HepG2 (cell line): ENCODE measurements around the gene ZKSCAN1. TPM values are rescaled to one million over a fixed set of nuclear protein-coding genes. Genes with fewer than 3 reads are reported as not detected.

Source experiments
- ATAC-seq: fragments of 200-7000 bp; cut with Tn5 transposase; 3 replicates; pipeline ENCODE4 v1.9.1; 2020; ENCODE audit warnings: mild to moderate bottlenecking, moderate library complexity
- BruUV-seq: library from RNA; stranded (reverse); fragments of 400-500 nt; replicated peaks from 2 replicates; lab custom pipeline; 2021; lab: Mats Ljungman, UMichigan
- CTCF ChIA-PET: fragments of 300-600 bp; formaldehyde crosslinking; extraction: SDS; loops from one replicate; lab custom pipeline; 2021; ENCODE audit warnings: low total read pairs, inconsistent platforms, low intra/inter-chr PET ratio; lab: Yijun Ruan, JAX
- POLR2A ChIA-PET: fragments of 350-600 bp; sonication (Branson Sonifier 250); formaldehyde crosslinking; loops from one replicate; lab custom pipeline; 2020; ENCODE audit warnings: antibody characterized with exemption, inconsistent platforms; lab: Yijun Ruan, JAX
- DNase-seq: peaks from one replicate; pipeline ENCODE4 v3.0.0-alpha.2; 2015; ENCODE audit warnings: low spot score
- FAIRE-seq: peaks from 3 replicates; lab custom pipeline; 2011; peaks lifted over from hg19 to GRCh38; lab: Jason Lieb, UNC
- H2AFZ ChIP-seq: one replicate; pipeline ENCODE4 v1.6.1; 2011; ENCODE audit warnings: low read length, inconsistent platforms
- H3K27ac ChIP-seq: fragments of 300-600 bp; 3 replicates; pipeline ENCODE4 v1.8.0; 2011; ENCODE audit warnings: mixed run types, mild to moderate bottlenecking, mixed read lengths, low read length, inconsistent platforms; ENCODE audit not compliant: insufficient read depth; ENCODE audit errors: extremely low read length
- H3K27me3 ChIP-seq, 2 experiments: fragments of 200-600 bp in 1 of 2; 2 replicates in 1 of 2; 3 replicates in 1 of 2; pipeline versions ENCODE4 v1.6.0 to v1.8.0; 2011; ENCODE audit warnings: low read length in 2 of 2, mild to moderate bottlenecking in 2 of 2, moderate library complexity in 2 of 2, inconsistent platforms in 1 of 2; ENCODE audit not compliant: insufficient read depth in 2 of 2, control insufficient read depth in 1 of 2
- H3K36me3 ChIP-seq, 2 experiments: fragments of 200-600 bp in 1 of 2; replicated peaks in 1 of 2; 2 replicates in 1 of 2; 3 replicates in 1 of 2; pipeline versions ENCODE4 v1.5.1 to v1.8.0; 2011; ENCODE audit warnings: low read length in 2 of 2, inconsistent platforms in 1 of 2; ENCODE audit not compliant: insufficient read depth in 2 of 2, control insufficient read depth in 1 of 2
- H3K4me1 ChIP-seq: 2 replicates; pipeline ENCODE4 v1.5.1; 2012; ENCODE audit warnings: low read length, inconsistent platforms; ENCODE audit not compliant: insufficient read depth
- H3K4me2 ChIP-seq: 2 replicates; pipeline ENCODE4 v1.6.0; 2011; ENCODE audit warnings: low read depth, low read length, inconsistent platforms
- H3K4me3 ChIP-seq, 3 experiments: fragments of 200-600 bp in 1 of 3; sonication (generic), shearing (Covaris generic) in 1 of 3; replicated peaks in 1 of 3; 2 replicates each; pipeline ENCODE4 v1.5.1; 2011 to 2016; ENCODE audit warnings: low read length in 3 of 3, inconsistent platforms in 2 of 3, low read depth in 2 of 3, mild to moderate bottlenecking in 2 of 3, control low read depth in 1 of 3, mixed read lengths in 1 of 3; ENCODE audit not compliant: insufficient read depth in 1 of 3
- H3K79me2 ChIP-seq: one replicate; pipeline ENCODE4 v1.6.1; 2011; ENCODE audit warnings: low read length, inconsistent platforms; ENCODE audit not compliant: insufficient read depth
- H3K9ac ChIP-seq: 2 replicates; pipeline ENCODE4 v1.6.0; 2011; ENCODE audit warnings: mild to moderate bottlenecking, low read depth, low read length, inconsistent platforms; ENCODE audit not compliant: insufficient read depth
- H3K9me3 ChIP-seq: 2 replicates; pipeline ENCODE4 v1.5.1; 2012; ENCODE audit warnings: mild to moderate bottlenecking, low read length
- H4K20me1 ChIP-seq: 2 replicates; pipeline ENCODE4 v1.6.0; 2011; ENCODE audit warnings: inconsistent platforms, mild to moderate bottlenecking, low read length, moderate library complexity; ENCODE audit not compliant: insufficient read depth
- CC2D1A ChIP-seq: sonication (generic); formaldehyde crosslinking; IDR thresholded peaks from 2 replicates; pipeline ENCODE4 v1.8.1; 2023; ENCODE audit warnings: mild to moderate bottlenecking, missing genetic modification reagents
- CREB1 ChIP-seq, 2 experiments: fragments of 450-650 bp in 1 of 2; IDR thresholded peaks; 2 replicates each; pipeline ENCODE4 v1.6.1; 2016 to 2017; ENCODE audit warnings: control low read depth in 1 of 2, mild to moderate bottlenecking in 1 of 2, missing compliant biosample characterization in 1 of 2, missing genetic modification characterization in 1 of 2
- ETS1 ChIP-seq: sonication (generic); formaldehyde crosslinking; IDR thresholded peaks from 2 replicates; pipeline ENCODE4 v1.4.0; 2020; ENCODE audit warnings: missing genetic modification reagents
- GLI4 ChIP-seq: sonication (generic); formaldehyde crosslinking; IDR thresholded peaks from 2 replicates; pipeline ENCODE4 v1.5.1; 2020; ENCODE audit warnings: missing genetic modification reagents, mild to moderate bottlenecking, moderate library complexity, borderline replicate concordance
- HOXA9 ChIP-seq: sonication (generic); formaldehyde crosslinking; IDR thresholded peaks from 2 replicates; pipeline ENCODE4 v1.8.1; 2022; ENCODE audit warnings: missing genetic modification reagents, mild to moderate bottlenecking, moderate library complexity, borderline replicate concordance
- IRF2 ChIP-seq: IDR thresholded peaks from 2 replicates; pipeline ENCODE4 v1.6.1; 2018; ENCODE audit warnings: missing genetic modification reagents, missing compliant biosample characterization
- KDM5B ChIP-seq: sonication (generic); formaldehyde crosslinking; IDR thresholded peaks from 2 replicates; pipeline ENCODE4 v1.4.0; 2020; ENCODE audit warnings: missing genetic modification reagents, mild to moderate bottlenecking, borderline replicate concordance
- KLF11 ChIP-seq: IDR thresholded peaks from 2 replicates; pipeline ENCODE4 v1.6.1; 2016; ENCODE audit warnings: missing compliant biosample characterization
- LRRFIP1 ChIP-seq: sonication (generic); formaldehyde crosslinking; conservative IDR thresholded peaks from 2 replicates; pipeline ENCODE4 v1.4.0; 2020; ENCODE audit warnings: missing genetic modification reagents
- RFX3 ChIP-seq: IDR thresholded peaks from 2 replicates; pipeline ENCODE4 v1.6.1; 2016; ENCODE audit warnings: missing biosample characterization, missing genetic modification reagents
- SIN3A ChIP-seq: IDR thresholded peaks from 2 replicates; pipeline ENCODE4 v1.6.1; 2011; ENCODE audit warnings: low read depth, mild to moderate bottlenecking, control low read depth, low read length, borderline replicate concordance
- SOX5 ChIP-seq: IDR thresholded peaks from 2 replicates; pipeline ENCODE4 v1.6.1; 2016; ENCODE audit warnings: borderline replicate concordance
- ZBTB2 ChIP-seq: sonication (generic); formaldehyde crosslinking; IDR thresholded peaks from 2 replicates; pipeline ENCODE4 v1.8.0; 2022; ENCODE audit warnings: low read depth, missing genetic modification reagents
- ZKSCAN1 ChIP-seq: fragments of 150-350 bp; IDR thresholded peaks from 2 replicates; pipeline ENCODE4 v1.6.1; 2014; ENCODE audit warnings: low read length
- ZNF331 ChIP-seq: sonication (generic); formaldehyde crosslinking; IDR thresholded peaks from 2 replicates; pipeline ENCODE4 v1.4.0; 2020; ENCODE audit warnings: missing genetic modification reagents
- ZNF691 ChIP-seq: sonication (generic); formaldehyde crosslinking; IDR thresholded peaks from 2 replicates; pipeline ENCODE4 v1.4.0; 2020; ENCODE audit warnings: missing genetic modification reagents, low read depth, mild to moderate bottlenecking, borderline replicate concordance
- WGBS: methylation state at CpG from one replicate; pipeline ENCODE4 v1.1.6; 2017; ENCODE audit warnings: low lambda C conversion rate; 5-methylcytosine and 5-hydroxymethylcytosine counted together
- in situ Hi-C: cut with HindIII; loops from 2 replicates; pipeline ENCODE4 v1.10.0; 2017; ENCODE audit warnings: low pct_unique_long_range_greater_than_20kb; ENCODE audit not compliant: extremely low pct_ligation_motif_present
- intact Hi-C: fragments of 100-400 bp; cut with micrococcal nuclease; formaldehyde crosslinking; loops from one replicate; pipeline ENCODE4 v1.10.0; 2022; ENCODE audit not compliant: unreplicated experiment
- polyA plus RNA-seq, 8 experiments: library from polyadenylated mRNA; depleted of rRNA in 3 of 8; stranded (reverse) in 7 of 8; unstranded in 1 of 8; fragments of >200 nt; fragmentation: Illumina TruSeq in 4 of 8; extraction: Trizol in 4 of 8; gene quantifications; 2 replicates each; pipeline versions ENCODE4 v1.2.1 to v1.2.3, GENCODE V29; 2011 to 2016; ENCODE audit warnings: low read depth in 4 of 8, missing spikeins in 1 of 8, mixed read lengths in 1 of 8; ENCODE audit not compliant: insufficient read depth in 1 of 8
- total RNA-seq, 5 experiments: library from RNA; depleted of rRNA; stranded (reverse); fragments of >200 nt; fragmentation: Illumina TruSeq; extraction: Trizol; gene quantifications; 2 replicates each; pipeline ENCODE4 v1.2.3, GENCODE V29; 2016; ENCODE audit warnings: low read depth in 1 of 5
- TF ChIP-seq, protein P1 (sequence below): sonication (generic); formaldehyde crosslinking; IDR thresholded peaks from 2 replicates; pipeline ENCODE4 v1.5.0; 2020; ENCODE audit warnings: missing genetic modification reagents

Gene ZKSCAN1
- total and polyA plus RNA-seq, 2 of the 13 experiments (the other 11 are each of a cell fraction or from before 2014, with no cell fraction given), result 46.4 to 60.6 TPM

DNA sequence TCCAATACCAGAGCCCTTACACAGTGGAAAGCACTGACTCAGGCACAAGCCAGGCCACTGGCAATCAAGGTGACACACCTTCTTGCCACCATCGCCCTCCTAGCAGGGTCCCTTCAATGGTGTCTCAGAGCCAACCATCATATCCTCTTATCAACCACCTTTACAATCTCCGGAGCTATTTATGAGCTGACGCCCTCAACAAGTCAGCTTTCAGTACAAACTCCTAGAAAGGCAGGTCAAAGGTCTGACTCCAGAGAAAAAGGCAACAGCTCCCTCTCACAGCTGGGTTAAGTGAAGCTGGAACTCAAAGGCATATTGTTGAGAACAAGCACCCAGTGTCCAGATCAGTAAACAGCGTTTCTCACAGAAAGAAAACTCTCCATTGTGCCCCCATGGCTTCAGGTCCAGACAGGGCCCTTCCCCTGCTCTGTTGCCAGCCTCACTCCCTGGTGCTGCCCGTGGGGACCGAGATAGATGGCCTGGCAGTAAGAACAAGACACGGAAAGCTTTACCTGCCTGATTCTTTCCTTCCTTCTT is 63.7 kb downstream of the ZKSCAN1 start:
- Histone ChIP-seq H3K36me3 (peaks cover 15 to 36% of the 10 kb centered on the region in 2 experiments), H3K4me2 (peak overlapping the region; percentile 97), H4K20me1 (peaks cover 36% of the 10 kb centered on the region), H3K27me3 (no peaks in the 10 kb centered on the region; a peak in 1 of 5 replicates), H3K4me1 (peaks cover 49% of the 10 kb centered on the region), H3K27ac (peak overlapping the region; percentile 96), H3K9ac (peak overlapping the region; percentile 99), H2AFZ (no peak overlapping the region), H3K9me3 (no peaks in the 10 kb centered on the region), H3K4me3 (peak overlapping the region; percentile 91 to 99 (median 92); a peak in 5 of 6 replicates), H3K79me2 (peaks cover 63% of the 10 kb centered on the region)
- intact Hi-C loops (no loop called here), in situ Hi-C loops (no loop called here)
- 8% methylated on average over 7 of the region's 7 CpGs for WGBS
- peak; percentile 73 for ATAC-seq
- POLR2A ChIA-PET, result interaction anchor here (0.9 to 2.3 kb wide), 14 partner anchors 10 to 160 kb away, joined by 3 to 13 read pairs (median 4); partner anchors contain the start of genes AP4M1, GJC3, MBLAC1 and MCM7
- CTCF ChIA-PET, result no interaction called here
- peak; percentile 96 for DNase-seq
- FAIRE-seq, result peak; percentile 97
- no TSS peak for BruUV-seq
- no peak for TF ChIP-seq GLI4 (CRISPR knock-in tag)
- no peak for TF ChIP-seq RFX3 (CRISPR knock-in tag)
- TF ChIP-seq LRRFIP1, result no peak
- peak; percentile 28; the same call in 1 of the 2 replicates for TF ChIP-seq IRF2
- TF ChIP-seq ZKSCAN1, result no peak
- no peak for TF ChIP-seq ETS1
- no peak for TF ChIP-seq ZBTB2
- TF ChIP-seq SOX5 (CRISPR knock-in tag), result peak; percentile 83
- TF ChIP-seq KLF11, result 0 out of 2 replicates have a peak, but pooled peaks have one; percentile 34
- TF ChIP-seq CREB1 (IDR thresholded peaks at IDR 0.05), result no peak
- TF ChIP-seq CREB1 (CRISPR knock-in tag; IDR thresholded peaks at IDR 0.05), result peak; percentile 13; the same call in 1 of the 2 replicates
- no peak for TF ChIP-seq ZNF691 (CRISPR knock-in tag)
- peak; percentile 58; the same call in 1 of the 2 replicates for TF ChIP-seq ZNF331 (CRISPR knock-in tag)
- no peak for TF ChIP-seq CC2D1A (CRISPR knock-in tag)
- TF ChIP-seq KDM5B, result no peak
- no peak for TF ChIP-seq HOXA9 (CRISPR knock-in tag)
- TF ChIP-seq, protein P1, sequence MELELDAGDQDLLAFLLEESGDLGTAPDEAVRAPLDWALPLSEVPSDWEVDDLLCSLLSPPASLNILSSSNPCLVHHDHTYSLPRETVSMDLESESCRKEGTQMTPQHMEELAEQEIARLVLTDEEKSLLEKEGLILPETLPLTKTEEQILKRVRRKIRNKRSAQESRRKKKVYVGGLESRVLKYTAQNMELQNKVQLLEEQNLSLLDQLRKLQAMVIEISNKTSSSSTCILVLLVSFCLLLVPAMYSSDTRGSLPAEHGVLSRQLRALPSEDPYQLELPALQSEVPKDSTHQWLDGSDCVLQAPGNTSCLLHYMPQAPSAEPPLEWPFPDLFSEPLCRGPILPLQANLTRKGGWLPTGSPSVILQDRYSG (CRISPR knock-in tag), result no peak
- no peak for TF ChIP-seq SIN3A
